ENCODE data around the gene PLEKHF1.

GRCh38 chr19:29665826-29666577 is 741 bp downstream of the PLEKHF1 start:
- no peak for TF ChIP-seq EZH2 (optimal IDR thresholded peaks at IDR 0.05; ENCODE audit: low read depth, low read length)
- TF ChIP-seq CTCF (IDR thresholded peaks at IDR 0.05; ENCODE audit: low read length) = no peak
- TF ChIP-seq EZH2phosphoT487 (IDR thresholded peaks at IDR 0.05; ENCODE audit: low read length) = no peak
